B cell (primary cell): ENCODE data around the gene PYURF.

Experiments used
- CTCF ChIP-seq: fragments of 200-600 bp; IDR thresholded peaks from one replicate; pipeline ENCODE4 v1.8.0; 2022; ENCODE audit warnings: antibody characterized with exemption, mild to moderate bottlenecking
- EZH2 ChIP-seq: IDR thresholded peaks from 2 replicates; pipeline ENCODE4 v1.6.1; 2012; ENCODE audit warnings: borderline replicate concordance, low read depth, mild to moderate bottlenecking, moderate library complexity, low read length; ENCODE audit not compliant: insufficient read depth, poor library complexity, severe bottlenecking

- no peak for TF ChIP-seq CTCF
- TF ChIP-seq EZH2: no peak
Measured at GRCh38 chr4:88516746-88517145, 6.8 kb downstream of the PYURF start.
